ENCODE measurements around the gene TMEM131L.
"Not testable (repeated sequence)": the region's sequence is repeated elsewhere in the genome, so short reads cannot be mapped to it uniquely, and the experiment has no call there.

Gene TMEM131L

GRCh38 chr4:153589703-153590595 is 123.8 kb downstream of the TMEM131L start:
- no peak for DNase-seq

GRCh38 chr4:153591441-153591840 is 125.3 kb downstream of the TMEM131L start:
- no peak for DNase-seq

- no peak for DNase-seq
Measured at GRCh38 chr4:153592064-153592463, 125.9 kb downstream of the TMEM131L start.

- DNase-seq, result no peak
Measured at GRCh38 chr4:153593161-153593560, 127.0 kb downstream of the TMEM131L start.

GRCh38 chr4:153594210-153594609 is 128.1 kb downstream of the TMEM131L start:
- DNase-seq, result no peak

- no peak for DNase-seq
Measured at GRCh38 chr4:153595894-153596601, 129.9 kb downstream of the TMEM131L start.

- DNase-seq, result no peak
Measured at GRCh38 chr4:153602758-153603157, 136.6 kb downstream of the TMEM131L start.

GRCh38 chr4:153603258-153603657 is 137.1 kb downstream of the TMEM131L start:
- no peak for DNase-seq

- DNase-seq, result no peak
Measured at GRCh38 chr4:153603835-153604234, 137.7 kb downstream of the TMEM131L start.

- not testable (repeated sequence) for DNase-seq
Measured at GRCh38 chr4:153609070-153609469, 142.9 kb downstream of the TMEM131L start.

GRCh38 chr4:153610623-153611376 is 144.6 kb downstream of the TMEM131L start:
- no peak for DNase-seq

GRCh38 chr4:153611679-153612078 is 145.5 kb downstream of the TMEM131L start:
- DNase-seq, result no peak

- no peak for DNase-seq
Measured at GRCh38 chr4:153612878-153613277, 146.7 kb downstream of the TMEM131L start.

- DNase-seq, result no peak
Measured at GRCh38 chr4:153616006-153616555, 149.9 kb downstream of the TMEM131L start.

- DNase-seq, result no peak
Measured at GRCh38 chr4:153618833-153619232, 152.7 kb downstream of the TMEM131L start.

- no peak for DNase-seq
Measured at GRCh38 chr4:153619811-153620210, 153.7 kb downstream of the TMEM131L start.

GRCh38 chr4:153620352-153620751 is 154.2 kb downstream of the TMEM131L start:
- DNase-seq, result no peak

- no peak for DNase-seq
Measured at GRCh38 chr4:153622093-153622492, 155.9 kb downstream of the TMEM131L start.

- DNase-seq, result no peak
Measured at GRCh38 chr4:153622778-153623240, 156.6 kb downstream of the TMEM131L start.

- DNase-seq, result no peak
Measured at GRCh38 chr4:153623491-153623890, 157.3 kb downstream of the TMEM131L start.

- DNase-seq, result no peak
Measured at GRCh38 chr4:153628796-153629315, 162.7 kb downstream of the TMEM131L start.

GRCh38 chr4:153629776-153630175 is 163.6 kb downstream of the TMEM131L start:
- DNase-seq, result no peak

All from NCI-H526 (cell line).